ENCODE data around the gene TP53AIP1.

Gene TP53AIP1, protein sequence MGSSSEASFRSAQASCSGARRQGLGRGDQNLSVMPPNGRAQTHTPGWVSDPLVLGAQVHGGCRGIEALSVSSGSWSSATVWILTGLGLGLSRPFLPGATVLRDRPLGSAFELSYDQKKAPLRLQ

DNA sequence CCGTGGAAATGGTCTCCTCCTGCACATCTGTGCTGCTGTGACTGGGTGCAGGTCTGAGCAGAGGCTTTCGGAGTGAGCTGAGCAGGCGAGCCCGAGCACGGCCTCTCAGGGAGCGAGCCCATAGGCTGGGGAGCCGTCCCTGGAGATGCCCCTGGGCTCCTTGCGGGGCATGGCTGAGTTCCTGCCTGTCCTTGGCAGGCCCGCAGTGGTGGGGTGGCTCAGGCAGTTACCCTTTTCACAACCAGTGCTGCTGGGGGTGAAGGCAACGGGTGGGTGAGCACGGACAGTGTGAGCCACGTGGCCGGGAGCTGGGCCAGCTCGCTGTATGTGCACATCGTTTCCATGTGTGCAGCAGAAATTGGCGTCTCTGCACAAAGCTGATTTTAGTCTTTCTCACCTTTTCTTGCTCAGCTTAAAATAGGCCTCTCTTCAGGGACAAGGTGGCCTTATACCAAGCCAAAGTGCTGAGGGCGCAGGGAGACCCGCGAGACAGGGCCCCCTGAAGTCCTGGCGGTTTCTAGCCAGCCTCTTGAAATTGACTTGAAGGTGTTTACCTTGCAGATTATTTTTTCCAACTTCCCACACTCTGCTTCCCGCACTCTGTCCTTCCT is at the start of gene TP53AIP1:
Gene TP53AIP1, minus strand, starts transcription at position 55 of the 611 bp plus-strand sequence. CDS start 5,053 bp downstream, outside the sequence.
- no peak for DNase-seq

DNA sequence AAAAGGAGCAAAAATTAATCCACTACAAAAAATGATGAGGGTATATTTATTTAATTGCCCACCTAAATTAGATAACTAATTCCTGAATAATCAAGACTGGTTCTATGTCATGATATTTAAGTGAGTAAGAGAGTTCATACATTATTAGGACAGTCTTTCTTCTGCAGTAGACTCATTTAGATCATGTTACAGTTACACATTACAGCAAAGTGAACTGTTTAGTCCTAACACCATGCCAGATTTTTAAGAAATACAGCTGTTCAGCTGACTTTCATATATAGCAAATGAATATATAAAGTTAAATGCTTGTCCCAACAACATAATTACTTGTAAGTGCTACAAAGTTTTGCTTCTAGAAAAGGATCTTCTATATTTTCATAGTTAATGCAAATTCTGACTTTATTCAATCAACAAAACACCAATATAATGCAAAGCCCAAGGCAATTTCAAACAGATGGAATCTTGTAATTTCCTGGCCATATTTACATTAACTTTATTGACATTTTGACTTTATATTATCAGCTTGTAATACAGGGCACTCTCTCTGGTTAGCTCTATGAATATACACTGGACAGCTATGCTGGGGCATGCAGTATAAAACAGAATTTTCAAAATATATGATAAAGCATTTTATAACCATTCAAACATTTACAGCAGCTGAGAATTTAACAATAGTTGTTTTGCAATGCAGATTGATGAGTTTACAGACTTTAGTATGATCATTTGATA is 45.7 kb upstream of the TP53AIP1 start:
- DNase-seq = no peak

DNA sequence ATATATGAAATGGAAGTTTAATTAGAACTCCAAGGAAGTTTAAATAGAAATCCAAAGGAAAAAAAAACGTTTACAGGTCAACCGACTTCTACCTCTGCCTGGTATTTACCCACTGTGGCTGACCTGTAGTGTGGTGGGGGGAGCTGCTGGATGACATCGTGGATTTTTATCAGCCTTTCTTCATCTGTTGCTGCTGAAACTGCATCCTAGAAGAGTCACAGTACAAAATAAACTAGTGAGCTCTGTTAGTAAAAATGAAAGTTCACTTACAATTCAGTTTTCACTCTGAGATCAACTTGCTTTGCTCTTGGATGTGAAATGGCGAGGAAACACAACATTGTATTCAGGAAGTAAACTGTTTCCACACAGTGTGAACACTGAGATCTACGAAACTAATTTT is 43.2 kb upstream of the TP53AIP1 start:
- no peak for DNase-seq

DNA sequence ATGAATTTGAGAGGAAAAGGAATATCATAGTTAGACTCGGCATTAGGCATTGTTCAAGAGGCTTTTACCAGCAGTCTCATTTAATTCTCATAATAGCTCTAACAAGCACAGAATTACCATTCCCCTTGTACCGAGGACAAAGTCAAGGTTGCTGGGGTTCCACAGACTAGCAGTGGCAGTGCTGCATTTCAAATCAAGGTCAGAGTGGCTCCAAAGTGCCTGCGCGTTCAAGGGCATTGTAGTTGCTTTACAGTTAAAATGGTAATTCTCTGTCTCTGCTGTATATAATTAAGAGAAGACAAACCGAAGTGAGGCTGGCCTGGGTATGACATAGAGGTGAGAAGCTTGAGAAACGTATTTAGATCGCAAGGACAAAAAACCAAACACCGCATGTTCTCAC is 40.4 kb upstream of the TP53AIP1 start:
- no peak for DNase-seq

DNA sequence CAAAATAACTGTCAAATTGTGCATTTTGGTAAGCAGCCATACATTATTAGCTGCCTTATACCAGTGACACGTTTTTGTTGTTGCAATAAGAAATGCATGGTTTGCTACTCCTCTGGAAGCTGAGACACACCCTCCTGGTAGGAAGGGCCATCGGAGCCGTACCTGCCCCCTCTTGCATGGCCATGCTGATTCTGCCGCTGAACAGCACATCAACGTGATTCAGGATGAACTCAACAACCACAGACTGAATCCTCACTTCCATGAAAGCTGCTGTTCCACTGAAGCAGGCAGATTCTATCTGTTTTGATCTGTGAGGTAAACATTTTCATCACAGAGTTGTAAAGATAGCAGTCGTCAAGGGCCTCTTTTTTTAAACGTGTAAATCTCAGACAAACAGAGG is 38.6 kb upstream of the TP53AIP1 start:
- DNase-seq = no peak

DNA sequence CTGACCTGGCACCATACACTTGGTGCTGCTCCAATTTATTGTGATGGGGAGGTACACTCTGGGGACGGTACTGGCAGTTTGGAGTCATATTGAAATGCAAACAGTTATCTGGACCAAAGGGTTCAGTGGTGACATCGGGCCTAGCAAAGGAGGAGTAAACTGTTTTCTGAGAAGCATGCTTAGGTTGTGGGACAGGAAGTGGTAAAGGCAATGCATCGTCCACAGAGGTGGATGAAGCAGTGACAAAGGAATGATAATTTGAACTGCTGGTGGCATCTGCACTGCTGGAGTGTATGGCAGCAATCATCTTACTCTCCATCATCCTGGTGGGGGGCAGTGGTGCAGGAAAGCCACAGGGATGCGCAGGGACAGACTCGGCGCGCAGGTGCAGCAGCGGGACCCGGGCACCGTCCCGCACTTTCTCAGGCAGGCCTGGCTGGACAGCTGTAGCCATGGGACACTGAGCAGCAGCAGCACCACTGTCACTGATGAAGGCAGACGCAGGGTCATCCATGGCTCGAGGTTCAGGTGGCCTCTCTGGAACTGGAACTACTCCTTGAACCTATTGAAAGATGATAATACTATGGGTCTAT is 28.0 kb upstream of the TP53AIP1 start:
- DNase-seq = no peak

DNA sequence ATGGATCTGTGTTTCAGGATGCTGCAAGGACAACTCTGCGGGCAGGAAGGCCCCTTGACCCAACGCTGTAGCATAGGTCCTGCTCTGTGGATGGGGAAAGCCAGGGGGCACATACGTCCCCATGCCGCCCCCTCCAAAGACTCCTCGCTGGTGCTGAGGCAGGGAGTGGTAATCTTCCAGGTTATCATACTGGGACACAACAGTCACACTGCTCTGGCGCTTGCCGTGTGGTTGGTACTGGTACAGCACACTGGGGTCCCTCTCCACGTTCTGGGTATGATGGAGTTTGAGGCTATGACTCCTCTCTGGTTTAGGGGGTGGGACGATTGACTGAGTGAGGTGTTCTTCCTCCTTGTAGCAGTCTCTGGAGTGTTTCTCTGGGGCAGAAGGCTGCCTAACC is 26.2 kb upstream of the TP53AIP1 start:
- no peak for DNase-seq

DNA sequence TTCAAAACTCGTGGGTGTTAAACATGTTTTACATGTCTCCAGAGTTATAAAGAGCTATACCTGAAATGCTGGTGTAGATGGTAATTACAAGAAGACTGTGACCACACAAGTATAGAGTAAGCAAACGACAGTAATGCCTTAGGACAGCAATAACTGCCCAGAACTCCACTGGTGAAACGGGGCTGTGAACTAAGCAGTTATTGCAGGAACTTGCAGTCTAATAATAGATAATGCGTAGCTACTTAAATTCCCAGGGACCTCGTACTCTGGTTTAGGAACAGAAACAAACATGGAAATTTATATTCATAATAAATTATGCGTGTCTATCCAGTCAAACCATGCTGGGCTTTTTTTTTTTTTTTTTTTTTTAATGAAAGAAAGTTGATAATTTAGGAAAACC is 24.9 kb upstream of the TP53AIP1 start:
- no peak for DNase-seq

DNA sequence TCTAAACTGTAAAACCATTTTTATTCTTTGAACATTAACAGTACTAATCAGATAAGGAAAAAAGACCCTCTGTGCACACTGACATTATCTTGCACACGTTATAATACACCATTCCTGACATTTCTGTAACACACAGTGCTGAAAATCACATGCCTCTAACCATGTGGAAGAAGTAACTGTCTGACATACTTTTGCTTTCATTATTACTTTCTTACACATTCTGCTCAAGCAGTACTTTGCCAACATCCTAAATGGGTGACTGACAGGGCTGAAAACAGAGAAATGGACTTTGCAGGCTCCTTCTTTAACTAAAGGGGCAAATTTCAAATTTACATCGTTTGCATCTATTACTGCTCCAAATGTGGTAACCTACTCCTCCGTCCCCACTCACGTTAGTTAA is 22.8 kb upstream of the TP53AIP1 start:
- DNase-seq = no peak

DNA sequence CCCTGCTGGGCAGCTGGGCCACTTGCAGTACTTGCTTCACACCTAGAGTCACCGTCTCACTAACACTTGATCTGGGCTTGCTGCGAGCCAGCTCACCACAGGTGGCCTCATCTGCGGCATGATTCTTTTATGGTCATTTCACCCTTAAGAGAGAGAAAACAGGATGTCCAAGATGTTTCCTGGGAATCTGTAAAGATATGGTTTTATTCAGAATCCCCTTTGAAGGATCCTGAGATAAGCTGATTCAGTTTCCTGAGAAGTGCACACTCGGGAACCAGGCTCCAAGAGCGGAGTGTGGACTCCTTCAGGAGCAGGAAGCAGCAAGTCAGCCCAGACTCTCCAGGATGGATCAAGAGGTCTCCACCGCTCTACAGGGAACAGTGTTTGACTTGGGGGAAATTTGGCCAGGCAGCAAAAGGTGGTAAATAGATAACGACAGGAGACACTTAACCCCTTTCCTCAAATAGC is 21.8 kb upstream of the TP53AIP1 start:
- DNase-seq = no peak

DNA sequence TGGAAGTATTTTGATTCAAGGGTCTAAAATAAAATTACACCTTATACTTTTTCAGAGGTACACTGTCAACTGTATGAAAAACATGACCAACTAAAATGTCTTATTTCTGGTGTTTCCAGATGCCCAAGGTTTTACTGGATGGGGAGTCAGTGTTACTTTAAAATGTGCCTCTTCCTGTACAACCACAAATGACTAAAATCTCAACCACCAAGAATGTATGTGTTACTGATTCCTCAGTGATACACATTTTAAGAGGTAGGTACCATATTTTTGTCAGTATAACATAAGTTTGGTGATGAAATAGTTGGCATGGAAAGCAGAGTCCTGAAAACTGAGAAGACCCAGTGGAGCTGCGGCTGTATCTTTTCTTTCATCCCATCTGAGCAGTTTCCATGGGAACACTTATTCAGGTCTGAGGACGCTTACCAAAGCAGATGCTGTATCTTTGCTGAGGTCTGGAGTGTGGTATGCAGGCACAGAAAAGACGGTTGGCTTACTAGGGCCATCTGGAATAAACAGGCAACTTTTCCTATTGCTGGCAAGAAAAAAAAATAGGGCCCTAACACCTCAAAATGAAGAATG is 21.2 kb upstream of the TP53AIP1 start:
- no peak for DNase-seq

DNA sequence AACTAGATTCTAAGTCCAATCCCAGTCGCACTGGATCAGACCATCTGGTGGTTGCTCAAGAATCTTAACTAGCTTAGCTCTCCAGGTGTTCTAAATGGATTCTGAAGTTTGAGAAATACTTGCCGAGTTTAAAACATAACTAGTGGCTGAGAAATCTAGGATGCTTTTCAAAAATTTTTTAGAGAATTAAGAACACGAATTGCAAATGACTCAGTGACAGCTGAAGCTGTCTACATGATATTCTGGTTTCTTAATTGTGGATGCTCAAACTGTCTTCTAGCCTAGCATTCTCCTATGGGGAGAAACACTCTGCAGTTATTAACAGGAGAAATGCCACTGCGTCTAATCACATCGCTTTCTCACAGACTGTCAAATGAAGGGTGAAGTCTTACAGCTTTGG is 20.2 kb upstream of the TP53AIP1 start:
- no peak for DNase-seq

DNA sequence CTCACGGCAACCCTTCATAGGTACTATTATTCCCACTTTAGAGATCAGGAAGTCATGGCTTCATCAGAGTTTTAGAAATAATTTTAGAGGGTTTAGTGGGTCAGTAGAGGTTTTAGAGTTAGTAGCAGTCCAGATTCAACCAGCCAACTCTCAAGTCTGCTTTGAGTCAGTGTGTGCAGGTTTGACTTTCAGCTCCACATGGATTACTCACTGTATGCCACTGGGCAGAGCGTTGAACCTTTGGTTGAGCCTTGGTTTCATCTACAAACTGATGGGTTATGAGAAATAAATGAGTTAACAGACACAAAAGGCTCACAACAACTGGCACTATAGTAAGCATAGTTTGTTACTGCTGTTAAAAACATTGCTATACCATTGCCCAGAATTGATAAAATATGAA is 19.0 kb upstream of the TP53AIP1 start:
- no peak for DNase-seq

DNA sequence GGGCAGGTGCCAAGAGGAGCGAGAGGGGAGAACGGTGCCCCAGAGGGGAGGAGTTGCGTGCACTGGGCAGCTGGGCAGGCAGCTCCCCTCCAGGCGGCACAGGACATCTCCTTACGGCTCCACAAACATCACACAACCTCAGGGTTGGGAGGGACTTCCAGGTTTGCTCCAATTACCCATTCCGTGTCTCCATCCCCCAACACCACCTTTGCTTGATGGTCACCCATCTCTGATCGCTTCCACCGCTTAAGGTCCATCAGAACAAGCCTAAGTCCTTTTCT is 14.5 kb upstream of the TP53AIP1 start:
- no peak for DNase-seq

DNA sequence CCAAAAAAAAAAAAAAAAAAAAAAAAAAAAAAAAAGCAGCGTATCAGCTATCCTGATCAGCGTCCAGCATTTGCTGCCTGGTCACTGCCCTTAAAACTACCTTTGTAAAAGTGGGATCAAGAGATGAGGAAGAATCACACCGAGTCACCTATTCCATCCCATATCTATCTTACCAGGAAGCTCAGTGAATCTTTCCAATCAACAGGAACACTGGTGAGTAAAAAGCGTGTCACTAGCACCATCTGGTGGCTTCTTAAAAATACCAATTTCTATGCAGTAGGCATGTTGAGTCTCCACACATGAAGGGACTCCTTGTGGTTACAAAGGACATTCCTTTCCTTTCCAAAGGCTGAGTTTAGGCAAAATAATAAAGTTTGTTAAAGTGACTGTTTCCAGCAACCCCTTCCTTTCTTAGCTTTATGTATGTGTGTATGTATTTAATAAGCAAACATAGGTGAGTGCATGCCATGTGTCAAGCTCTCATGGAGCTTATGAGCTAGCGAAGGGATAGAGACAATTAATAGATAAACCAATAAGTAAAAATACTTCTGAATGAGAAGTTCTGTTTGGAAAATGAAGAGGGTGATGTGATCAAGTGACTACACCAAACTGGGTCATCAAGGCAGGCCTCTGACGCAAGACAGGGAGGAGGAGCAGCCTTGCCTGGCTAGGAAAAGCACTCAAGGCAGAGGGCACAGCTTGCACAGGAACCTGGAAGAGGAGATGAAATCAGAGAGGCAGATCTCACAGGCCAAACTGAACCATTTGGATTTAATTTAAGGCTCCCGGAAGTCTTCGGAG is 13.9 kb upstream of the TP53AIP1 start:
- no peak for DNase-seq

DNA sequence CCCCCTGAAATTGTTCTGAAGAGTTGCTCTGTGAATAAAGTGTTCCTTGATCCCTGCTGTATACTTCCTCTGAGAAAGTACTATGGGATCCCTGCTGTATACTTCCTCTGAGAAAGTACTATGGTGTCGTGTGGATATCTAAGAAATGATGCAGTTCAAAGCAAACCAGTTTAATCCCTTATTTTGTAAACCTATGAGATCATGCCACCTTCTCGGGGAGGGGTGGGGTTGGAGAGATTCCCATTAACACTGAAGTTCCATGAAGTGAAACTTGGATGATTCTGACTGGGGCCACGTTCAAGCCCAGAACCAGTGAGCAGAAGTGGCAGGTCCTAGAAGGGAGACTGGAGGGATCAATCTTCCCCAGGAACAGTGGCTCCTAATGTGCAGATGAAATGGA is 13.0 kb upstream of the TP53AIP1 start:
- no peak for DNase-seq

DNA sequence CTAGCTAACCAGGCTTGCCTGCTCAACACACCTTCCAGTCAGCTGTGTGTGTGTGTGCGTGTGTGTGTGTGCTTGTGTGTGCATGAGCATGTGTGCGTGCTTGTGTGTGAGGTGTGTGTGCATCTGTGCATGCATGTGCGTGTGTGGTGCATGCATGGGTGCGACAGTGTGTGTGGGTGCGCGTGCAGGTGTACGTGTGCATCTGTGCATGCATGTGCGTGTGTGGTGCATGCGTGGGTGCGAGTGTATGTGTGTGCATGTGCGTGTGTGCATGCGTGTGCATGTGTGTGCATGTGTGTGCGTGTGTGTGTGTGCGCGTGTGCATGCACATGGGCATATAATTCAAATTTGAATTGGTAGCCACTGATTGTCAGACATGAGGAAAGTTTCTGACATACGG is 10.5 kb upstream of the TP53AIP1 start:
- DNase-seq = no peak

DNA sequence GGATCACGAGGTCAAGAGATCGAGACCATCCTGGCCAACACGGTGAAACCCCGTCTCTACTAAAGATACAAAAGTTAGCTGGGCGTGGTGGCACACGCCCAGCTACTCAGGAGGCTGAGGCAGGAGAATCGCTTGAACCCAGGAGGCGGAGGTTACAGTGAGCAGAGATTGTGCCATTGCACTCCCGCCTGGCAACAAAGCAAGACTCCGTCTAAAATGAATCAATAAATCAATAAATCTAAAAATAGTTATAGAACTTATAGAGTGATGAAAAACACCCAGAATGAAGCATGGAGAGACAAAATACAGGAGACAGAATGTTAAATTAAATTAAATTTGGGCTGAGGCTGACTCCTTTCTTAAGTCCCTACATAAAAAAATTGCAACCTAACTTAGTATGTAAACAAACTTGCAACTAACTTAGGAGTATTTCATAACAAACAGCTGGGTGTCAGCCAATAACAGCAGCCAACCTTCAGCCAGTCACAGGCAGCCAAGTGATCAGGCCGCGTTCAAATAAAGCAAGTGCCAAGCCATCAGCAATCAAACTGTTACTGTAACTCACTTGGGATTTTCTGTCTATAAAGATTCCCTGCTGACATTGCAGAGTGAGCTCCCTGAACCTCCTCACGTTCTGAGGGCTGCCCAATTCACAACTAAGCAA is 7.3 kb upstream of the TP53AIP1 start:
- no peak for DNase-seq

DNA sequence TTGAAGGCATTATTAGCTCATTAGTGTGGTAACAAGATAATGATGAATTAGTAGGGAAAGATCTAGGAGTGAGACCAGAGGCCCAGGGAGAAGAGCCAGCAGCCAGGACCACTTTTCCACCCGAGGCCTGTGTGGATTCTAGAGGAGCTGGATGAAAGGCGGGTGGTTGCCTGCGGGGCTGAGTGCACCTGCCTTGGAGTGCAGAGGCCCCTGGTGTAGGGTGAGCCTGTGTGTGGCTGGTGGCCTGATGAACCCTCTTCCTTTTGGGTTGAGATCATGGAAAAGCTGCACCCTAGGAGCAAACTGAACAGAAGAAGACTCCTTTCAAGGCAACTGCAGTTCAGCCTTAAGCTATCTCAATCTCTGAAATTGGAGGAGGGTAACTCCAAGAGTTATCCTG is 5.9 kb upstream of the TP53AIP1 start:
- DNase-seq = no peak

DNA sequence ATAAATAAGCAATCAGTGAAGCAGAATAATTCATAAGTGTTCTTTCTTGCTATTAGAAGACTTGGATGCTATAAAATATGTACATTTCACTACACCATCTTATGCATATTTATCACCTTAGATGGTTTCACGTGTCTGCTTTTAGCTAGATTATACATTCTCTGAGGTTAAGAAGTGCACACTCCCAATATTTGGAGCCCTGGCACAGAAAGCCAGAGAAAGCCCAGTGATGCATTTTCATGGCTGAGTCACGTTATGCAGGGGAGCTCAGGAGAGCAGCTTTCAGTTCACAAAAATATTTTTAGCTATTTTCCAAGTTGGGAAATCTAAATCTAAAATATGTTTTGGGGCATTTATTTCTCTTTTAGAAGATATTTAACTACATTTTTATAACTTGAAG is 5.1 kb upstream of the TP53AIP1 start:
- no peak for DNase-seq

DNA sequence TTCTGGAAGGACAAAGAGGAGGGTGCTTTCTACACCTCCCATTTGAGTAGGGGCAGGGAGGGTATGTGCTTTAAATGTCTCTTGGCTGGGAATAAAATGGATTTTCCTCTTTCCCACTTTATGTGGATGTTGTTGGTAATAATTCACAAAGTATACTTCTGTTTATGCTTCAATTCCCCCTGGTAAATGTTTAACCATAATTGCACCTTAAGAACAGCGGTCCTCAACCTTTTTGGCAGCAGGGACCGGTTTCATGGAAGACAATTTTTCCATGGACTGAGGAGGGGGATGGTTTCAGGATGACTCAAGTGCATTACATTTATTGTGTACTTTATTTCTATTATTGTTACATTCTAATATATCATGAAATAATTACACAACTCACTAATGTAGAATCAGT is 4.0 kb upstream of the TP53AIP1 start:
- no peak for DNase-seq

DNA sequence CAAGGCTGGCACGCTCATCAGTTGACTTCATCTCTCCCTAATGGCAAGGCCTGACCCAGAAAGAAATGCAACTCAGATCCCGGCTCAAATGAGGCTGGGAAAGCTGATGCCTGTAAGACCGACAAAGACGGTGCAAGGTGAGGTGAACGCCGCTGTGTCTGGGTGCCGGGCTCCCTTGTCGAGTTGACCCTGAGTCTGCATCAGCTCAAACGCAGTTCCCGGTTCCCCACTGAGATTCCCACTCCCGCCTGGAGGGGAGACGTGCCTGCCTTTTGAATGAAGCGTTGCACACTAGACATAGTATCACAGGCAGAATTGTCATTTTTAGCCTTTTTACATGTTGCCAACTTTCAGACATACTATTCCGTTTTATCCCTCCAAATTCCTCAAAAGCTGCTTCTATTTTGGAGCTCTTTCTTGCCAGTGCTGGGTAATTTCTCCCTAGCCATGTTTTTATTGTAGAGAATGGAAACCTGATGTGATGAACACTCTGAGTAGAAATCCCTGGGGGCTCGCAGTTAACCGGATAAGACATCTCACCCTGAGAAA is 831 bp upstream of the TP53AIP1 start:
- no peak for DNase-seq

Data from activated CD4-positive, alpha-beta T cell treated with anti-CD3 and anti-CD28 coated beads, Interleukin-2, amount 50 U/mL, for 4 hours (primary cell).